GM10266 (cell line): ENCODE data around the gene EPDR1.
"Not testable (repeated sequence)": the region's sequence is repeated elsewhere in the genome, so short reads cannot be mapped to it uniquely, and the experiment has no call there.

ENCODE experiments used
- DNase-seq: peaks from one replicate; pipeline ENCODE4 v3.0.0; 2012; ENCODE audit errors: extremely low spot score
- TF ChIP-seq, protein P1 (sequence below): IDR thresholded peaks from 2 replicates; pipeline ENCODE4 v1.5.1; 2012; ENCODE audit warnings: mild to moderate bottlenecking, low read depth; ENCODE audit not compliant: control insufficient read depth, insufficient read depth; ENCODE audit errors: missing control alignments

Gene EPDR1

DNA sequence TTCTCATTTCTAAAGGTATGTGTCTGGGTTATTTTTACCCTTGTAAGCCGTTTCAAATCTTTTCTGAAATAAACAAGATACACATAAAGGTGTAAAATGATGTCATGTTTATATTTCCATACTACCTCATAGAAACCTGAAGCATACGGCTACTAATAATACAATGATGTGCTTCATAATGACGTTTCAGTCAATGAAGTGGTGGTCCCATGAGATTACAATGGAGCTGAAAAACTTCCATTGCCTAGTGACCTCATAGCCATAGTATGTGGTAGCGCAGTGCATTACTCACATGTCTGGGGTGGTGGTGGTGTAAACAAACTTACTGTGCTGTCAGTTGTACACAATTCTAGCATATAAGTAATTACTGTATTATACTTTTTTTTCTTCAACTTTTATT, 24.9 kb downstream of the EPDR1 start:
- DNase-seq, result no peak

DNA sequence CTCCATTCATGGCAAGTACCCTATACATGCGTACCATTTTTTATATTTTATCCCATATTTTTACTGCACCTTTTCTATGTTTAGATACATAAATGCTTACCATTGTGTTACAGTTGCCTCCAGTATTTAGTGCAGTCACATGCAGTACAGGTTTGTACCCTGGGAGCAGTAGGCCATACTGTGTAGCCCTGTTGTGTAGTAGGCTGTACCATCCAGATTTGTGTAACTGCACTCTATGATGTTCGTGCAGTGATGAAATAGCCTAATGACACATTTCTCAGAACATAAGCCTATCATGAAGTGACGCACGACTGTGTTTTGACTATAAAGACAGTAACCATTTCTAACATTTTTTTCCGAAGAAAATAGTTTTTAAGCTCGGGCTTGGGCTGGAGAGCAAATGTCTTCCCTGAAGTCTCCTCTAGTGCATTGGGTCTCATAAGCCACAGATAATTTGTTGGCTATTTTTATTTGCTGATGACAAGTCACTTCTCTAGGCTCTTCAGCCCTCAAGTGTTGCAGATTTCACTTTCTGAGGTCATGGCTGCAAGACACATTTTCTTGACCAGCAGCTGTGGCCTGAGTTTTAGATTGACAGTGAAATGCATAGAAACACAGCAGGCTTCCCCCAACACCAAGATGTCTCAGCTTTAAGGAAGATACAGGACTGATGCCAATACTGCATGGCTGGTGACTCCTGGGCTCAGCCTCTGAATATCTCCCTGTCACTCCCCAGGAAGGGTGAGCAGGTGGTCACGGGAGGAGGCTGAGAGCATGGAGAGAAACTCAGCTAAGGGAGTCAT, 26.9 kb downstream of the EPDR1 start:
- TF ChIP-seq, protein P1, sequence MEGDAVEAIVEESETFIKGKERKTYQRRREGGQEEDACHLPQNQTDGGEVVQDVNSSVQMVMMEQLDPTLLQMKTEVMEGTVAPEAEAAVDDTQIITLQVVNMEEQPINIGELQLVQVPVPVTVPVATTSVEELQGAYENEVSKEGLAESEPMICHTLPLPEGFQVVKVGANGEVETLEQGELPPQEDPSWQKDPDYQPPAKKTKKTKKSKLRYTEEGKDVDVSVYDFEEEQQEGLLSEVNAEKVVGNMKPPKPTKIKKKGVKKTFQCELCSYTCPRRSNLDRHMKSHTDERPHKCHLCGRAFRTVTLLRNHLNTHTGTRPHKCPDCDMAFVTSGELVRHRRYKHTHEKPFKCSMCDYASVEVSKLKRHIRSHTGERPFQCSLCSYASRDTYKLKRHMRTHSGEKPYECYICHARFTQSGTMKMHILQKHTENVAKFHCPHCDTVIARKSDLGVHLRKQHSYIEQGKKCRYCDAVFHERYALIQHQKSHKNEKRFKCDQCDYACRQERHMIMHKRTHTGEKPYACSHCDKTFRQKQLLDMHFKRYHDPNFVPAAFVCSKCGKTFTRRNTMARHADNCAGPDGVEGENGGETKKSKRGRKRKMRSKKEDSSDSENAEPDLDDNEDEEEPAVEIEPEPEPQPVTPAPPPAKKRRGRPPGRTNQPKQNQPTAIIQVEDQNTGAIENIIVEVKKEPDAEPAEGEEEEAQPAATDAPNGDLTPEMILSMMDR, result no peak
- no peak for DNase-seq

More for the DNA sequence above, 24.9 kb downstream of the EPDR1 start:
- TF ChIP-seq, protein P1, result no peak

DNA sequence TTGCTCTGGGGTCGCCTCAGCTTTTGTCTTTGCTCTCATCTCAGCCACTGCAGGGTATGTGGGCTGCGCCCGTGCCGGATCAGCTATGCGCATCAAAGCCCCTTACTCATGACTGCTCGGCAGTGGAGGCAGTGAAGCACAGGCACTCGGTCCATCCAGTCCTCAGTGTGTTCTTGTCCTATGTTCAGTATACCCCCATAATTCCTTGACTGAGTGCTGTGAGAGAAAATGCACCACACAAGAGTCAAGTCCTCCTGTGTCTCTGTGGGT, 27.4 kb downstream of the EPDR1 start:
- DNase-seq, result no peak

DNA sequence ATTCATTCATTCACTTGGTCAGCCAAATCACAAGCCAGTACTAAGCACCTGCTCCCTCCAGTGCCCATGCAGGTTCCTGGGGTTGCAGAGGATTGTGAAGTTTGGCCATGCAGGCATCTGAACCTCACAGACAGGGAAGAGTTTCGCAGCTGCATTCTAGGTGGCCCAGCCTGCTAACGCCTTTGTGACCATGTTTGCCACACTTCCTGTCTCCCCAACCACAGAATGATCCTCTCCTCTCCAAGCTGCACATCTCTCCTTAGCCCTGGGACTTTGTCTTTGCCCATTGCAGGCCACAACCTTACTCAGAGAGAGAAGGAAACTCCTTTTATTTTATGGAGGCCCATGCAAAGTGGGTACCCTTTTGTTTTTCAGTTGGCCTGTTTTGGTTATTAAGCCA, 31.8 kb downstream of the EPDR1 start:
- TF ChIP-seq, protein P1, result no peak
- no peak for DNase-seq

More for the DNA sequence above, 27.4 kb downstream of the EPDR1 start:
- TF ChIP-seq, protein P1, result no peak

DNA sequence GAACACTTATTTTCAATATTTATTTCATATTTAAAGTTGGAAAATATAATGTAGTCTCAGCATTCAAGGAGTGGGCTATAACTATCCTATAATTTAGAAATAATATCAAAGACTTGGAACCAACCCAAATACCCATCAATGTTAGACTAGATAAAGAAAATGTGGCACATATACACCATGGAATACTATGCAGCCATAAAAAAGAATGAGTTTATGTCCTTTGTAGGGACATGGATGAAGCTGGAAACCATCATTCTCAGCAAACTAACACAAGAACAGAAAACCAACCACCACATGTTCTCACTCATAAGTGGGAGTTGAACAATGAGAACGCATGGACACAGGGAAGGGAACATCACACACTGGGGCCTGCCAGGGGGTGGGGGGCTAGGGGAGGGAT, 33.8 kb downstream of the EPDR1 start:
- DNase-seq, result not testable (repeated sequence)

DNA sequence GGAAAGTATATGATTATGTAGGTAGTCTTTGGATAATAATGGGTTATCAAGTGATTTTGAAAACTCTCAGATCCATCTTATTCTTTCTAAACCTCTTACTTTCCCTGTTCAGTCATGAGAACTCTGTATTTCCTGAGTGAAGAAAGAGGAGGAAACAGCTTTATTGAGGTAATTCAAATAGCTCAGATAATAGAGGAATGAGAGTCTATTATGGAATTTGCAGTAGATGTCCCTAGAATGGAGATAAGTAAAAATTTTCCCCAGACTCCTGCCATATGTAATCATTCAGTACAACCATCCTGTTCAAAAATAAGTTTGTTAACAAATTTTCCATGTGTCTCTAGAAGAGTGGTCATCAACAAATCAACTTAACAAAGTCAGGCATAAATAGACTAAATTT, 36.4 kb downstream of the EPDR1 start:
- TF ChIP-seq, protein P1, result no peak
- DNase-seq, result no peak

GRCh38 chr7:37957221-37957970, 37.0 kb downstream of the EPDR1 start:
- DNase-seq, result no peak
- TF ChIP-seq, protein P1, result no peak
